Midbrain (tissue), 1 donor: Measurements from ENCODE around the gene PANK1.

Source experiments
- DNase-seq: peaks from one replicate; lab custom pipeline; 2025; lab: John Stamatoyannopoulos, UW

The PANK1 gene

GRCh38 chr10:89615824-89616223 lies 29.2 kb downstream of the PANK1 start:
- DNase-seq: no peak

DNA sequence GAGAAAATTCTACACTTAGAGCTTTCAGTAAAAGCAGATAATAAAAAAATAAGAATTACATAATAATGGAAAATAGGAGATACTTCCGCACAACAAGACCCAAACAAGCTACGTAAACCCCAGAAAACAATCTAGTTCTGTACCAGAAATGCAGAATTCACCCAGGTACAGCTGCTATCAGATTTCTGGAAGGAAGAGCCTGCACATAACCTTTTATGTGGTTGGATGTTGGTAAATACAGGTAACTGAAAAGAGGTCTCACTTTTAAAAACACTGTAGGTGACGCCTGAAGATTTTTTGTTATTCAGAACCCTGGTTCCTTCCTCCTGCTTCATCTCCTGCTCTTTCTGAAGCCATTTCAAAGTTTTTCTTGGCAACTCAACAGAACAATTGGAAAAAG lies 29.9 kb downstream of the PANK1 start:
- no peak for DNase-seq

- no peak for DNase-seq
Observed at GRCh38 chr10:89613582-89613981, 31.5 kb downstream of the PANK1 start.

DNA sequence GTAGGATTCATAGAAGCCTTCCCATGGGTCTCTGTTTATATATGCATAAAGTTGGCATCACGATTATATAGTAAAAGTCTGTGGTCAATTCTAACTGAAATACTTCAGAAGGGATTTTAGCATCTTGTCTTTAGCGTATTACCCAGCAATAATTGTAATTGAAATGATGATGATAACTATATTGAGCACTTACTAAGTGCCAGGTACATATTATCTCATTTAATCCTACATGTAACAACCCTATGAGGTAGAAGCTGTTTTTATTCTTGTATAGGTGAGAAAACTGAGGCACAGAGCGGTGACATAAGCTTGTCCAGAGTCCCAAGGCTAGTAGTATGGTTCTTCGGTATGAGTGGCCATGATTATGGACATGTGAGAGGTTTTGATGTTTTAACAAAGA lies 33.8 kb downstream of the PANK1 start:
- no peak for DNase-seq

DNA sequence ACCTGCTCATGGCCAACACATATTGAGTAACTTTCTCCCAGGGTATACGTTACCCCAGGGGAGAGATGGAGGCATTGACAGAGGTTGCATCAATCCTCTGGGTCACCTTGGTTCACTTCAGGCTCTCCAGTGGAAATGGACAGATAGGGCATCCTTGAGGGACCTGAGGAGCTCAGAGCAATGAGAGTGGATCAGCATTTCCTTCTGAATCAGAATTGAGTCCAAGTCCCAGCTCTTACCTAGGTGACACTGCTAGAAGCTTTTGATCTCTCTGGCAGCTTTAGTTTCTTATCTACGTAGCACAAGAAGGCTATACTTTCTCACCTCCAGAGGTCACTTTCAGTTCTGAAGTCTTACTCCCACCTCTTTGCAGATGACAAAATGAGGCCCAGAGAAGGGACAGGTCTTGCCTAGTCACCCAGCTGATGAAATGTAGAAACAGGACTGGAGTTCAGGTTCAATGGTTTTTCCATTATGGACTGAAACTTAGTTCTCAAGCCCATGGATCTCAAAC lies 35.2 kb downstream of the PANK1 start:
- no peak for DNase-seq

GRCh38 chr10:89604200-89604599 lies 40.8 kb downstream of the PANK1 start:
- no peak for DNase-seq

DNA sequence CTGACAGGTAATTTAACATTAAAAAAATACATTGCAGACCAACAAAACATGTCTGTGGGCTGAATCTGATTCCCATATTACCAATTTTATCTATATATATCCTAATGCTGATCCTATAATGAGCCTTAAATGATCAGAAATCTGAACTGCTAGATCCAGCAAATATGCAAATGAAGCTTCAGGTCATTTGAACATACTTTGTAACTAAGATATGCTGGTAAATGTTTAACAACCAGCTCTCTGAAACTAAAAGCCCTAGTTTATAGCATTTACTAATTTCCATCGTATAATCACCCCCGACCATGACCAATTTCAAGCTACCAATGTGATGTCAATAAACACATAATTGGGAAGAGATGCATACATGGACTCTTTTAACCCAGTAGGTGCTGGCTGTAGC lies 42.1 kb downstream of the PANK1 start:
- no peak for DNase-seq

DNA sequence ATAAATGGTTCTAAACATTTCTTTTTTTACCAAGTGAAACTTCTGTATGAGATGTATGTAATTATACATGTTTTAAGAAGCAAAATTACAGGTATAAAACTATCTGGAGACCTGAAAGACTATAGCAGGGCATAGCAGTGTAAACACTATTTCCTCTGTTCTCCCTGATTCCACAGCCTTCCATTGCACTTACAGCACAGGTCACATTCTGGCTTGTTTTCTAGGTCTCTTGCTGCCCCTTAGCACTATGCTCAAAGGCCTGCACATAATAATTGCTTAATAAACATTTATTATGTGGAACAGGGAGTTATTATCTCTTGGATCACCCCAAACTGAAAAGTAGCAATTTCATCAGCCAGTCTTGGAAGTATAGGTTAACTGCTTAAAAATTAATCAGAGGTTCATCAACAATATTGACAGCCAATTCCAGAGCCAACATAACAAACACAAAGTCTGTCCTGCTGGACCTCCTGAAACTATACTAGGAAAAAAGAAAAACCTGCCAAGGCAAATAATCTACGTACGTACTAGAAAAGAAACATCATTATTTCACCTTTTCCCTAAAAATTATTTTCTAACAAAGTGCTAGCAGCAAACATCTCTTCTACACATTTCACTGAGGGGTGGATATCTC lies 43.2 kb downstream of the PANK1 start:
- DNase-seq: no peak

DNA sequence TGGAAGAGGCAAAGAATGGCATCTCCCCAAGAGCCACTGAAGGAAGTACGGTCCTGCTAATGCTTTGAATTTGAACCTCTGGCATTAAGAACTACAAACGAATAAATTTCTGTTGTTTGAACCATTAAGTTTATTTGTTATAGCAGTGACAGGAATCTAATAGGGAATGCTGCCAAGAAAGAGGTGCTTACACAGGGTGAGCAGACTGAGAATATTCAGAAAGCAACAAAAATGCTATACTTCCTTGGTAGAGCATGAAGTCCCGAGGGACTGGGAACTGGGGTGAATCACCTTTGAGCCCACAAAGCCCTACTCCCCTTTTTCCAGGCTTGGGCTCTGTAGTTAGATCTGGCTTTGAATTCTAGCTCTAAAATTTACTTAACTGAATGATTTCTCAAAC lies 45.0 kb downstream of the PANK1 start:
- no peak for DNase-seq

- DNase-seq: no peak
Observed at GRCh38 chr10:89593043-89593442, 52.0 kb downstream of the PANK1 start.

- no peak for DNase-seq
Observed at GRCh38 chr10:89592539-89592938, 52.5 kb downstream of the PANK1 start.

DNA sequence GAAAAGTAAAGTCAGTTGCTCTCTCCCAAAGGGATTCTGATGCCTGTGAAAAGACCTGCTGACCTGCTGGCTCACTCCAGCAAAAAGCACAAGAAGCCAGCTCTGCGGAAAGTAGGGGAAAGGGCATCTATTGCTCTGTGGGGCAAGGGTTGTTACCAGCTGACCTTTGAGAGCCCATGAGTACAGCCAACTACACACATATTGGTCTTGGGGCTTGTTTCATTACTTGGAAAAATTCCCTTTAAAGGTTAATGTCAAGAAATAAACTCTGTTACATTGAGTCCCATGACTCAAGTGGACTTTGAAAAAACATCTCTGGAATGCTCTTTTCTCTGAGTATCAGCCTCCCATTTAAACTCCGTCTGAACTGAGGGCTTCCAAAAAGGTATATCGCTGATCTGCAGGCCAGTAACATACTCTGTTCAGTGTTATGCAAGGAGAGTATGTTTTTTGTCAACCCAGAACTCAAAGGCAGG lies 53.2 kb downstream of the PANK1 start:
- no peak for DNase-seq

DNA sequence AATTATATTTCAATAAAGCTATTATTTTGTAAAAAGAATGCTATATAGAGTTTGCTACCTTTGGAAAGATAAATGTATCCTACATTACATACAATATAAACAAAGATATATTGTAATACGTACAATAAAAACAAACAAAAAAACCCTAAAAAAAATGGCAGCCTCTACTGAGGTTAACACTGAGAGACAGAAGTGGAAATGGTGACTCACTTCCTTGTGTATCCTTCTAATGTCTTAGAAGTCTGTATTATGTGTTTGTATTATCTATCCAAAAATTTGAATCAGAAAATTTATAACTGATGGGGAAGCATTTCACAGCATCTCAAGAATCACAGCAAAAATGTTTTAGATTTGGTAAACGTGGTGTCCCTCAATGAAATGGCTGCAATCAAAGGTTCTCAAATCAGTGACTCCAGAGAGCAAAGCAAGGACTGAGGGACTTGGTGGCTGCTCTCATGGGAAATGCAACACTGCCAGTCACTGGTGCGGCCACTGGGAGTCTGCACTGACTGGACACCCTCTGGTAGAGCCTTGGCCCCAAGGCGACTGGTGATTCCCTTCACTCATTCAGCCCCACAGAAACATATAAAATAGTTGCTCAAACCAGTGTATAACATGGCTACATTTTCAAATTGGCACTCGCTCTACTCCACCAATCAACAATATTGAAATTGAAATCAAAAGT lies 53.8 kb downstream of the PANK1 start:
- no peak for DNase-seq

GRCh38 chr10:89590326-89590725 lies 54.7 kb downstream of the PANK1 start:
- DNase-seq: no peak

GRCh38 chr10:89589101-89589720 lies 55.8 kb downstream of the PANK1 start:
- DNase-seq: no peak

GRCh38 chr10:89588671-89589070 lies 56.4 kb downstream of the PANK1 start:
- DNase-seq: no peak

DNA sequence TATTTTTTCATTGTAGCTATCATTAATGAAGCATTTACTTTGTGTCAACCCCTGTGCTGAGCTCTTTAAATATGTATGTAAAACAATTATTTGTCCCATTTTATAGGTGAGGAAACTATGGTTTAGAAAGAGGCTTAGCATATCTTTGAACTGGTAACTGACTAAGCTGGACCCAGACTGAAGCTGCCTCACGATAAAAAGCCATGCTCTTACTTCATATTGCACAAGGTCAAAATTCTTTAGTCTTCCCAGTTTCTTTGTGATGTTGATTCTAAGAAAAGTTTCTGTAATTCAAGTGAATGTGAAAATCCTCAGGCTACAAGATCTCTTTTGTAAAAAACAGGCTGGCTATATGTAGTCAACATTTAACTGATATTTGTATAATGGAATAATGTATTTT lies 63.0 kb downstream of the PANK1 start:
- DNase-seq: no peak

GRCh38 chr10:89580243-89580642 lies 64.8 kb downstream of the PANK1 start:
- no peak for DNase-seq

GRCh38 chr10:89576696-89577095 lies 68.3 kb downstream of the PANK1 start:
- DNase-seq: no peak

DNA sequence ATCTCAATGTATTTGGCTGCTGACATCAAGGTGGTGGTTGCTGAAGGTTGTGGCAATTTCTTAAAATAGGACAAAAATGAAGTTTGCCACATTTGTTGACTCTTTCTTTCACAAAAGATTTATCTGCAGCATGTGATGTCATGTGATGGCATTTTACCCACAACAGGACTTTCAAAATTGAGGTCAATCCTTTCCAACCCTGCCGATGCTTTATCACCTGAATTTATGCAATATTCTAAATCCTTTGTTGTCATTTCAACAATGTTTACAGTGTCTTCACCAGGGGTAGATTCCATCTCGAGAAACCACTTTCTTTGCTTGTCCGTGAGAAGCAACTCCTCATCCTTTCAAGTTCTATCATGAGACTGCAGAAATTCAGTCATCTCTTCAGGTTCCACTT lies 69.0 kb downstream of the PANK1 start:
- no peak for DNase-seq

DNA sequence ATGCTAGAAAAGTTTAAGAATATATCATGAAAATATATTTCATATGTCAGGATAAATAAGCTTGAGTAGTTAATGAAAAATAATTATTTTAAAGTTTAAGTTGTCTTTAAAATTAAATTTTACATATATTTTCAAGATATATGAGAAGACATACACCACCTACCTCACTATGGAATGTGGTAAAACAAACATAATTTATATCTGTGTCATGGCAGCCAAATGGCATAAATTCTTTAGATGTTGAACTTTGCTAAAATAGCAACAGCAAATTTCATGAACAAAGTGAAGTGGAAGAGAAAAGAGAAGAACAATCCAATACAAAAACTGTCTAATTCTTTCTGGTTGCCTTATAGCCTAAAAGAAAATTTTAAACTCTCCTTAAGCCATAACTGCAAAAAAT lies 70.0 kb downstream of the PANK1 start:
- no peak for DNase-seq

GRCh38 chr10:89574368-89574767 lies 70.7 kb downstream of the PANK1 start:
- DNase-seq: no peak

DNA sequence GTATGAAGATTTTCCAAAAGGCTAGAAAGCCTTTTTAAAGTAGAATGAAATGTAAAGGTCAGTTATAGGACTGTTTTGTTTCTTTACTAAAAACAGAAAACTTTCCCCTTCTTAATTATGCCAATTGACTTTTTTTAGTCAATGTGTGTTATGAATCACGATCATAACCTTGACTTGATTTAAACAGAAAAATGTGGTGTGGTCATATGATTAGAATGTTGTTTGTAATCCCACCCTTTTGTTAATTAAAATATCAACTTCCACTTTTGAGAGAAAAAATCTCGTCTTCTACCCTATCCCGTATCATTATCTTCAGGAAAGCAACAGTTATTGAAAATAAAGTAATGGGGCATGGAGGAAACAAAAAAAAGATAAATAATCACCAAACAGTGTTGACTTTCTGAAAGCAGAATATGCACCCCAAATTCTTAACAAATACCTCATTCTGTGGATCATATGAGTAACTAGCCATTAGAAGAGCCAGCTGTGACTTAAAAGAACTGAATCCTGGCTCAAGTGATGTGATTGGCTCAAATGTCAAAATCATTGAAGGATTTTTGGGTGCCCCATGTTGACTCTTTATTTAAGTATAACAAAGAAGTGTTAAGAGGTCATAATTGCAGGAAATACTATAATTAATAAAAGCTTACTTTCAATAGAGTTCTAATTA lies 77.3 kb downstream of the PANK1 start:
- no peak for DNase-seq
